Stimulated activated CD8-positive, alpha-beta memory T cell treated with anti-CD3 and anti-CD28 coated beads, Interleukin-15, amount 100 ng/mL, for 48 hours (primary cell): ENCODE results near the gene GBGT1.

ENCODE experiments used
- DNase-seq, 2 donors: peaks; one replicate each; pipeline ENCODE4 v3.0.0-alpha.2; 2020; ENCODE audit warnings: low read depth in 2 of 2

GBGT1 gene

DNA sequence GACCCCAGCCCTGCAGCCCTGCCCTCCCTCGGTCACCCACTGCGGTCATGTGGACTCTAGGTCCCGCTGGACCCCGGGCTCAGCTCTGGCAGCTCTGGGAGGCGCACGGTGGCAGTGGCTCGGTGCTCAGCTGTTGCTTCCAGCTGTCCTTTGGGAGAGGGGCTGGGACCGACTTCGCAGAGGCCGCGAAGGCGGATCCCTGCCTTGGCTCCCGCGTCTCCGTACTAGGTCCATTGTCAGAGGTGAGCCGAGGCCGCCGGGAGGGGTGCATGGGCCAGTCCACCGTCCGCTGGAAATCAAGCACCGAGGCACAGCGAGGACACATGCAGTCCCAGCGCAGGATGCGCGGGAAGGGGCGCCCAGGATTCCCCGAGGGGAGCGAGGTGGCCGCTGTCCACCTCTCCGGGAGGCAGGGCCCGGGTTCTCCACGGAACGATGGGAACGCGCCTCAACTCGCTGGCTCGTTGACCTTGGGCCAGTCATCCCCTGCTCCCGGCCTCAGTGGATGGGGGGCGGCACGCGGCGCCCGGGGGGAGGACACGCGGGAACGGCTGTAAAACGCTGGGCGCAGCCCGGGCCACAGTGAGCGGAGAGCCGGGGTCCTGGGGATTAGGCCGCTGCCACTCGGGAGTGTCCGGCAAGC is 732 bp downstream of the GBGT1 start:
- DNase-seq = no peak

DNA sequence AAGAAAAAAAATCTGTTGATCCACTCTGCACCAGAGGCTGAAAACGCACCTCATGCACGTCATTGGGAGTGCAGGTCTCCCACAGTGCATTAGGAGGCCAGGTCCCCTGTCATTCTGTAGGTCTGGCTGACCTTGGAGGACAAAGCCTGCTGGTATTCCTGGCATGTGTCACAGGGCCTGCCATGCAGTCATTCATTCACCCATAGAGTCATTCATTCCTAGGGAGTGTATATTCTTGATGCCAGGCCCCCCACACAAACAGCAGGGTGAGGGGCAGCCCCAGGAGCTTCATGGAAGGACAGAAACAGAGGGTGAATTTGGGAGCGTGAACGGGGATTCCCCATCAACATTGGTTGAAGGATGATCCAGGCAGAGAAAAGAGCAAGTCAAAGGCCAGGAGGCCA is 2.2 kb downstream of the GBGT1 start:
- no peak for DNase-seq

DNA sequence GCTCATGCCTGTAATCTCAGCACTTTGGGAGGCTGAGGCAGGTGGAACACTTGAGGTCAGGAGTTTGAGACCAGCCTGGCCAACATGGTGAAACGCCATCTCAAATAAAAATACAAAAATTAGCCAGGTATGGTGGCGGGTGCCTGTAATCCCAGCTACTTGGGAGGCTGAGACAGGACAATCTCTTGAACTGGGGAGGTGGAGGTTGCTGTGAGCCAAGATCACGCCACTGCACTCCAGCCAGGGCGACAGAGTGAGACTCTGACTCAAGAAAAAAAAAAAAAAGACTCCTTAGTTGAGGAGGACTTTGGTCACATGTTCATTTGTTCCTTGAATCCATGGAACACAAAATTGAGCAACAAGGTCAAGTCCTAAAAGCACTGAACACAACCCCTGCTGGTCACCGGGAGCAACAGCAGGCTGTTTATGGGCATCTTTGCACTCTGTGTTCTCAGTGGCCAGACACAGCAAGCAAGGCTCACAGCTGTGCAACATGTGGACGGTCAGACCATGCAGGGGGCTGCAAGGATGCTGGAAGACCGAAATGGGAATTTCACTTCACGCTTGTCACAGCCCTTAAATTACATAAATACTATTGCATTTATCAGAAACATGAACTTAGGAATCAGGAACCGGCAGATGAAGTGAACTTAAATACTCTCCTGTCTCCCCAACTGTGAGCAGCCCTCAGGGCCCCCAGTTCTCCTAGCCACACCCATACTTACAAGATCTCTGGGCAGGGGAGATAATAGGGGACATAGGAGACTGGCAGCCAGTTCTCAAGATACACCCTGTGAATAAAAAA is 2.8 kb downstream of the GBGT1 start:
- no peak for DNase-seq

DNA sequence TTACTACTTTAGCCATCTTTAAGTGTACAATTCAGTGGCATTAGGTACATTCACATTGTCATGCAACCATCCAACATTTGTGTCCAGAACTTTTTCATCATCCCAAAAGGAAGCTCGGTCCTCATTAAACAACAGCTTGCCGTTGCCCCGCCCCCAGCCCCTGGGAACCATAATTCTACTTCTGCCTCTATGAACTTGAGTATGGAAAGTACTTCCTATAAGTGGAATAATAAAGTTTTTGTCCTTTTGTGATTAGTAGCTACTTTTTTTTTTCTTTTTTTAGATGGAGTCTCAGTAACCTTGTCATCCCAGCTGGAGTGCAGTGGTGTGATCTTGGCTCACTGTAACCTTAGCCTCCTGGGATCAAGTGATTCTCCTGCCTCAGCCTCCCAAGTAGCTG is 5.0 kb downstream of the GBGT1 start:
- DNase-seq = no peak

DNA sequence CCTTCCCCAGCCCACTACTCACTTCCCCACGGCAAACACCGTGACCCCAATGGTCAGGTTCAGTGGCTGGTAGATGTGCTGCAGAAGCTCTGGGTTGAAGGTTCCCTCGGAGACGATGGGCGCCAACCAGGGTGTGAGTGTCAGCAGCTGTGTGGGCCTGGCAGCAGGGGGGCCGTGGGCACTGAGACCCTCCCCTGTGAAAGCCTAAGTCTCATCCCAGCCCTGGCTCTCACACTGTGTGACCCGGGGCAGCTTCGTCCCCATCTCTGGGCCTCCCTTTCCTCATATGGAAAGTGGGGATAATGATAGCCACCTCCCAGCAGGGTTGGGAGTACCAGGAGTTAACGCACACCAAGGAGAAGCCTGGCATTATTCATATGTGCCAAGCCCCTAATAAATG is 8.6 kb downstream of the GBGT1 start:
- no peak for DNase-seq

DNA sequence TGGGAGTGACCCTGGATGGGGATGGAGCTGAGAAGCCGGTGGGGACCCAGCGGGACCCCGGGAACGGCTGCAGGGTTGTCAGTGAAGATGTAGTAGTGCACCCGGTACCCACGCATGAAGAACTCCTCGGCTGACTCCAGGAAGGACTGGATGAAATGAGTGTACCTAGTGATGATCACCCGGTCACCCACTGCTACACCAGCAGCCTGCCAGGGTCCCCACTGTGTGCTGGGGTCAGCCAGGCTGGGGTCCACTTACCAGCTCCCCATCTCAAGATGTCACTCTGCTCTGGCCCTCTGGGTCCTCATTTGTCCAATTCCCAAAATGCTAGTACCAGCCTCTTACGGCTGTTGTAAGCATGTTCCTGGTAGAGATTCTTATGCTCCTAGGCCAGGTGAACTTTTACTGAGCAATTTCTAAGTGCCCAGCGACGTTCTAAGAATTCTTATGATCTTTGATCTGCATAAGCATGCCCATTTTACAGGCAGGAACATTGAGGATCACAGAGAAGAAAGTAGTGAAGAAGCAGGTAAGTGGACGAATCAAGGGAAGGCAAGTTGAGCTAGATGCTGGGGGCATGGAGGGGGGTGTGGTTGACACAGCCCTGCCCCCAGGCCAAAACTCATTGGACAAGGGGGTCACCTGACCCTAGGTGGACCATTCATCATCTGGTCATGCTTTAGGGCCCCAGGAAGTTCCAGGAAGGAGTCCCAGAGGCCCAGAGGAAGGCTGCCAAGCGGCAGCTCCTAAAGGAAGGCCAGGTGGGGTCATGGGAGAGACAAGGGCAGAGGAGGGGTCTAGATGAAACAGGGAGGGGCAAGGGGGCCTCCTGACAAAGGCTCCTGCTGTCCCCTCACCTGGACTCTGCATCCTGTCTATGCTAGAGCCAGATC is 9.4 kb downstream of the GBGT1 start:
- DNase-seq = no peak

DNA sequence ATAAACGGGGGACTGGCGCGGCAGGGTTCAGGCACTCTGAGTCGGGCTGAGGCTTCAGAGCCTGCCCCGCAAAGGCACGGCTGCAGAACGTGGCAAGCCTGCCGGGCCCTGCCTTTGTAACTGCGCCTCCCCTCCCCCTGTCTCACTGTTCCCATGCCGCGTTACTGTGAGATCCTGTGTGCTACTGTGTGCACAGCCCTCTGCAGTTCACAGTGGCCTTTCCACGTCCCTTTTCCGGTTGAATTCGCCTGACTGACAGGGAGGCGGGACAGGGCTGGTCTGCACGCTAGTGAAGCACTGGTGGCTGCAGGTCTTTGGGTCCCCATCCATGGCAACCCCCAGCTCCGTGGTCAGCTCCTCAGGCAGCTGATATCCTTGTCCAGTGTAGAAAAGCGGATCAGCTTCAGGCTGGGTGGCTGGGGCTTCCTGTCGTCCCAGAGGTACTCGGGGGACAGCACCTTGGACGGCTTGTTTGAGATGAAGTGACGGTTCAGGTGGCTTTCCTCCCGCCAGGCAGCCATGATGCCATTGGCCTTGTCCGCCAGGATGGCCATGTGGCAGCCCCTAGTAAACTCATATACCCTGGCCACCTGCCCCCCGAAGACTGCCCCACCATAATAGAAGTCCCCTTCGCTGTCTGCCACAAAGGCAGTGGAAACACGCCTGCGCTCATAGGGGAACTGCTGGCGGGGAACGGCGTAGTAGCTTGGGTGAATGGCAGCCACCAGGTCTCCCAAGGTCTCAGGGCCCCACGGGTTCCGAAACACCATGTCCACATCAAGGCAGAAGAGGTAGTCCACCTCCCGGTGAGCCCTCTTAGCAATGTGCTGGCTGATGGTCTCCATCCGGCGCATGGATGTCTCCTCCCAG is 10.3 kb downstream of the GBGT1 start:
- DNase-seq = no peak

DNA sequence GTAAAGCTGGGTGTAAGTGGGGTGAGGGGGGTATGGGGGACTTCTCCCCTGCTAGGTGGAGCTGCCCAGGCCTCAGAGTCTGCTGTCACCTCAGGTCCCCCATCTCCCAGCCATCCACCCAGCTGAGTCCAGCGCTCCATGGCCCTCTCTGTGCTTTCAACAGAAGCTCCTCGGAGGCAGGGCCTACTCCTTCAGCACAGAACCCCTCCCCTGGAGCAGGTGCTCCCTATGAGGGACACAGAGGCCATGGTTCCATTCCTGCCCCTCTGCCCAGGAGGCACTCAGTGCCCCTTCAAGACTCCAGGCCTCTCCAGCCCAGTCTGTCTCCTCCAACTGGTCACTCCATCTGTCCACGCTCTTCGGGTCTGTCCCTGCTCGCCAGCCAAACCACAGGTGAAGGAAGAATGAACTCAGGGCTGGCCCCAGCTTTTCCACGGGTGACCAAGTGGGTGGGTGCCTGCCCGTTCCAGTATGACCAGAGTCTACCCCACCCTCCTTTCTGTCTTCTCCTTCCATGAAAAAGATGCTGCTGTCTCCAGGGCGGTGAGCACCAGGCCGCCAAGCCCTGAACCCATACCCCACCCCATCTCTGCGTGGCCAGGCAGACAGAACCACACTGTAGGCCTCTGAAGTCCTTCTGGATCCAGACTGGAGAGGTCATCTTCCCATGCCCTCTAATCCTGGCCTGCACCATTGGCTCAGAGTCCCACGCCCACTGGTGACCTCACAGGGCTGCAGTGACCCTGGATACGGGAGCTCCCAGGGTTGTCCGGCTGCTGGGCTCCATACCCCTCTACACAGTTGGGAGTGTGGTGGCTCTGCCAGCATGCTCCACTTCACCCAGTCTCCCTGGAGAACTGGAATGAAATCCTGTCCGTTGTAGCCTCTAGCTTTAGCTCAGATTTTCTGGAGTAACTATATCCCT is 11.9 kb downstream of the GBGT1 start:
- no peak for DNase-seq

DNA sequence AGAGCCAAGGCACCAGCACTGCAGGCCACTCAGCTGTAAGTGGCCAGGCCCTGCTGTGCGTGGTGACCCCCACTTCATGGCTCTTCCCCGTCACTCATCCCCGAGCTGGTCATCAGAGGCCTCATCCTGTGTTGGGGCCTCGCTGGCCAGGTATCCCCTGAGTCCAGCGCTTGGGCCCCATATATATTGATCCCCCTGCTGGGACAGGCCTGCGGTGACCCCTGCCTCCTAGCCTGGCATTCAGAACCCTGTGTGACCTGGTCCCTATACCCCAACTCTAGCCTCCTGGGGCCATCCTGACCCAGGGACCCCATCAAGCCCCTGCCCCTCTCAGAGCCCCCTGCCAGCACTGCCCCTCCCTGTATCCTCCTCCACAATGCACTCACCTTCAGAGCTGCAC is 12.7 kb downstream of the GBGT1 start:
- no peak for DNase-seq

DNA sequence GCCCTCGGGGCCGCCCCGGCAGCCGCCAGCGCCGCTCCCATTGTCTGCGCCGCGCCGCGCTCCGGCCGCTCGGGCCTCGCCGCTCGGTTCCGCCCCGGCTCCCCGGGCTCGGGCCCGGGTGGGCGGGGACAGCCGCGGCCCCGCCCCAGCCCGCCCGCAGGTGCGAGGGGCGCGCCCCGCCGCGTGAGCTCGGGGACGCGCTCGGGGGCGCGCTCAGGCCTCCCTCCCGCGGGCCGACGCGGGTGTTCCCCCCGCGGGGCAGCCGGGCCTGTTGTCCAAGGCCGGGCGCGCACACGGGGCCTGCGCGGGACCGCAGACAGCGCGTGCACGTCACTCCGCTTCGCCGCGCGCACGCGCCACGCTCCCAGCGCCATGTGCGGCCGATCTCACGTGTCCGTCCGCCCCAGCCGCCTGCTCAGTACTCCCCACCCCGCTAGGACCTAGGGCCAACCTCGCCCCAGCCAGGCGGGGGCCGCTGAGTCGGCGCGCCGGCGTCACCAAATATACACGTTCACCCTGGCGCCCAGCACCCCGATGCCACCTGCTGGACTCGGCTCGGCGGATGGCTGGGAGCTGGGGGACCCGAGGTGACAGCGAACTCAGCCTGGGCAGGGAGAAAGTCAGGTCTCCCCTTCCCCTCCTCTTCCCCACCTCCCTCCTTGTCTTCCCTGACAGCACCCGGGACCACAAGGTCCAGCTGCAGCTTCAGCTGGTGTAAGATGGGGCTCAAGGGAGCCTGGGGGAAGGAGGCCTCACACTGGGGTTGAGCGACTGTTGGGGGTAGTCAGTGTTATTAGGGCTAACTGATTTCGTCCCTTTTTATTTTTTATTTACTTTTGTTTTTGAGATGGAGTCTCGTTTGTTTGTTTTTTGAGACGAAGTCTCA is 14.3 kb downstream of the GBGT1 start:
- DNase-seq = peak; percentile 78 to 80

DNA sequence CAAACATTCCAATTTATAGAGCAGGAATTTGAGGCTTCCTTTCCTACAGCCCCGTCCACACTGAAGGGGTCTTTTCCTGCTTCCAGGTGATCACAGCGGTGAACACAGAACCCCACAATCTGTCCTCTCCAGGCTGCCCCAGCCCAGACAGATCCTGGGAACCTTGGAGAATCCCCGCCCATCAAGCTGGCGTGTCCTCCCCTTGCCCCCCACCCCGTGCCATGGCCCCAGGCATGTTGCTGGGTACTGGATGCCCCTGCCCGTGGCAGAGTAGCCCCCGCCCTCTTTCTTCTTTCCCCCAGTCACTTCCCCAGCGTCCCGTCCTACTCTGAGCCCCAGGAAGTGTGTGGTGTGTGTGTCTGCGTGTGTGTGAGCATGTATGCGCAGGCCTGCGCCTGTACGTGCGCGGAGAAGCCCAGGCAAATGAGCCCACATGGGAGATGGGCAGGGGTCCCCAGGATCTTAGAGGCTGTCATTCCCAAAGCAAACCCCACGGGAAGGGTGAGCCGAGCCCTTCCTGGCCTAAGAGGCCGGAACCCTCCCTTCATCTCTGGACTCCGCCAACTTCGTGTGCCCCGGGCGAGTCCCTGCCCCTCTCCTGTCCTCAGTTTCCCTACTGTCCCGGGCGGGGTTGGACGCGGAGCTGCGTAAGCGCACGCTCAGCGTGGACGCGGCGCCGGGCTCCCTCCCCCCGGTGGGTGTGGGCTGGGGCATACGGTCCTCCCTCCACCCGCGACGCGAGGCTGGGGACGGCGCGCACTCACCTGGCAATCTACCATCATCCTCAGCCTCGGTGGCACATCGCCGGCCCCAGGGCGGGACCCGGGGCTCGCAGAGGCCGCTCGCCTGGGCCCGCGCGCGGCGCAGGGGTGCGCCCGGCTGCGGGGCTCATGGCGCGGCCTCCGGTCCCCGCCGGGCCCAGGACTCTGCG is 15.2 kb downstream of the GBGT1 start:
- DNase-seq = no peak

DNA sequence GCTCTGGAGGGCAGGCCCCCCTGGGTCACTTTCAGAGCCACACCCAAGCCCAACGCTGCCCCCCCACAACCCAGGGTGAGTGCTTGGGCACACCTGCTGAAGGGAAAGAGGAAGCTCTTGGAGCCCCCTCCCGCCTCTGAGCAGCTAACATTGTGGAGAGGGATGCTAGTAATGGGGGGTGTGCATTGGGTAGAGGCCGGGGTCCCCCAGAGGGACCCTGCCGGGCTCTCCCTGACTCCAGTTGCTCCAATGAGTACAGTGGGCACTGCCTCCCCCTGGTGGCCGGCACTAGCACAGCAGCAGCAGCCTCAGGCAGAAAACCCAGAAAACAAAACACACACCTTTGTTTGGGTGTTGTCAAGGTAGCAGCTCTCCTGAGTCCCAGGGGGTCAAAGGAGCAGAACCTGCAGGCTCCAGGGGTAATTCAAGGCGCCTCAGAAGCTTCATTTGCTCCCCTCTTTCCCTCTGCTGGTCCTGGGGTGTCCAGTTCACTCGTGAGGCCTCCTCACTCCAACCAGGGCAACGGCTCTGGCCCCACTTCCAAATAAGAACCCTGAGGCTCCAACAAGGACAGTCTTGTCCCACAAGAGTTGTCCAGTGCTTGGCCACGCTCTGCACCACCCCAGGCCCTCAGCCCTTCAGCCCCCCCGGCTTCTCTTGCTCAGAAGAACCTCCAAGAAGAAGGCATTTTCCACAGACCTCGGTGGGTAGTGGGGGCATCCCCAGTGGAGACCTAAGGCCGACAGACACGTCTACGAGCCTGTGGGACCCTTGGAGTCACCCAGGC is 16.1 kb downstream of the GBGT1 start:
- peak; percentile 66 to 67 for DNase-seq

DNA sequence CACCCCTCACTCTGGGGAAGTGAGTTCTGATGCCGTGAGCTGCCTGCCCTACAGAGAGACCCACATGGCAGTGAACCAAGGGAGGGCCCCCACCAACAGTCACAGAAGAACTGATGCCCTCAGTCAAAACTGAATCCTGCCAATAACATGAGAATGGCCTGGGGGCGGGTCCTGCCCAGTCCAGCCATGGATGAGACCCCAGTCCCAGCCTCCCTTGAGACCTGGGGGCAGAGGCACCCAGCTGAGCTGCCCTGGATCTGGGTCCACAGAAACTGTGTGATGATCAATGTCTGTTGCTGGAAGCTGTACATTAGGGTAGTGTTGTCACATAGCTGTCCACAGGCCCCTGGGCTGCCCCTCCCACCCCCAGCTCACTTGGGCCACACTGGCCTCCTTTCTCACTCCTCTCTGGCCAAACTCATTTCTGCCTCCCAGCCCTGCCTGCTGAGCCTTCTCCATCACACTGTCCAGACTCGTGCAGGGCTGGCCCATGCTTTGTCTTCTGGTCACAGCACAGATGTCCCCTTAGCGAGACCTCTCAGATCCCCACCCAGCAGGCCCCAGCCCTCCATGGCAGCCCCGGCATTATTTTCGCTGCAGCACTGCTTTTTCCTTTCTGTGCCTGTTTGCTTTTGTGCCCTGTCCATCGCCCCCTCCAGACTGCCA is 16.8 kb downstream of the GBGT1 start:
- no peak for DNase-seq

DNA sequence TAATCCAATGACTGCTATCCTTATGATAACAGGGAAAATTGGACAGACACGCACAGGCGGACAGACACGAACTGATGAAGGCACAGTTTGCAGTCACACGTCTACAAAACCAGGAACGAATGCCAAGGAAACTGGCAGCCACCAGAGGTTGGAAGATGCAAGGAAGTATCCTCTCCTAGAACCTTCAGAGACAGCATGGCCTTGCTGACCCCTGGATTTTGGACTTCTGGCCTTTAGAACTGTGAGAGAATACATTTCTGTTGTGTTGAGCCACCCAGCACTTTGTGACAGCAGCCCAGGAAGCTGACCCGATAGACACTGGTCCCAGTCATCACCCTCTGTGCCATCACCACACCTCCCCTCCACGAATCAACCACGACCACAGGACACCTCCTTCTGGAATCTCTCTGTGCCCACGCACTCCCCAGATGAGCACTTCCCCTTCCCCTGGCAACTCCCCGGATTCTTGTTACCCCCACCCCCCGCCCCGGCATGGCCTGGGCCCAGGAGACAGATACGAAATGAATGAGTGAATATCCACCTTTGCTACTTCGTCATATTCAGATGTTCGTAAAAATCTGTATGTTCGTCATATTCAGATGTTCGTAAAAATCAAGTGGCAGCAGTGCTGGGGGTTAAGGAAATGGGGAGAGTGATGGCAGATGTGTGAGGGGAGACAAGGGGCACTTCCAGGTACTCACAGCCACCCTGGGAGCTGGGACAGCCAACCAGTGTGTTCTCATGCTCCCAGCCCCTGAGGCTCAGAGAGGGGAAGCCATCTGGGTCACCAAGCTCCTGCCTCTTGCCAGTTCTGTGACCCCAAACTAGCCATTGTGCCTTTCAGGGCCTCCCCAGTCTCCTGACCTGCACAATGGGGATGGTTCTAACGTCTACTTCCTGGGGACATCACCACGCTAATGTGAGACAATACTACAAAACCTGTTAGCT is 18.5 kb downstream of the GBGT1 start:
- no peak for DNase-seq

DNA sequence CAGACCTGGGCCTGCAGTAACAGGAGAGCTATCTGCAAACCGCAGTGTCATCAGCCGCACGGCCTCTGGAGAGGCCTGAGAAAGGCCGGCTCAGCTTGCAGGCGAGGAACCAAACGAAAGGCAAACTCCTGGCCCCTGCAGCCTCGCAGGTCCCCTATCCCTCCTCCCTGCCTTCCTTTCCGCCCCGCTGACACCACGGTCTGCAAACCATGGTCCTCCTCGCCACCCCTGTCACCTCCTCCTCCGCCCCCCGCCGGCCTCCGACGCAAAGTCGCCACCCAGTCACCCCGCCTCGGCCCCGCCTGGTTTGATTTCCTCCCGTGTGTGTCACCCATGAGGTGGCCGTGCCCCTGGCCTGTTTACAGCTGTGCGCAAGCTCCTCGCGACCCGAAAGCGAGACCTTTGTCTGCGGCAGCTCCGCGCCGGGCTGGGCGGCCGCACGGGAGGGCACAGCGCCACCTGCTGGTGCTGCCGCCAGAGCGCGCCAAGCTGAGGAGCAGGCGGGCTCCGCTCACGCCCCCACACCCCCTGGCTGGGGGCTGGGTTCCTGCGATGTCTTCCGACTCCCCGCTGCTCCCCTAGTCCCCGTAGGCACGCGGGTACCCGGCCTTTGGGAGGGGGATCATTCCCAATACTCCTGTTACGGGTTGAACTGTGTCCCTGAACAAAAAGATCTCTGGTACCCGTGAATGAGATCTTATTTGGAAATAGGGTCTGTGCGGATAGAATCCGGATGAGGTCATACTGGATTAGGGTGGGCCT is 19.4 kb downstream of the GBGT1 start:
- DNase-seq = peak; percentile 91 to 93
